GM19468 (cell line): ENCODE results near the gene KRT7.

ENCODE experiments used
- ATAC-seq: cut with Tn5 transposase; IDR thresholded peaks from one replicate; pipeline ENCODE4 v1.9.1; 2021; ENCODE audit warnings: mild to moderate bottlenecking, moderate library complexity, moderate number of reproducible peaks; ENCODE audit not compliant: unreplicated experiment; ENCODE audit errors: extremely low read depth

Gene KRT7

GRCh38 chr12:52210925-52211650 lies 22.0 kb upstream of the KRT7 start:
- ATAC-seq, result no peak

GRCh38 chr12:52211716-52212585 lies 21.1 kb upstream of the KRT7 start:
- ATAC-seq, result no peak

GRCh38 chr12:52212701-52213563 lies 20.1 kb upstream of the KRT7 start:
- no peak for ATAC-seq

- ATAC-seq, result no peak
These were observed 19.3 kb upstream of the KRT7 start for GRCh38 chr12:52213564-52214420.

- ATAC-seq, result no peak
These were observed 18.6 kb upstream of the KRT7 start for GRCh38 chr12:52214421-52214802.

- no peak for ATAC-seq
These were observed 17.4 kb upstream of the KRT7 start for GRCh38 chr12:52215587-52216031.

GRCh38 chr12:52216100-52216499 lies 16.9 kb upstream of the KRT7 start:
- no peak for ATAC-seq

- ATAC-seq, result no peak
These were observed 16.2 kb upstream of the KRT7 start for GRCh38 chr12:52216807-52217206.

- ATAC-seq, result no peak
These were observed 15.8 kb upstream of the KRT7 start for GRCh38 chr12:52217223-52217622.

GRCh38 chr12:52218001-52218400 lies 15.0 kb upstream of the KRT7 start:
- no peak for ATAC-seq

- no peak for ATAC-seq
These were observed 12.6 kb upstream of the KRT7 start for GRCh38 chr12:52220477-52220876.

GRCh38 chr12:52221070-52221781 lies 11.8 kb upstream of the KRT7 start:
- ATAC-seq, result no peak

- no peak for ATAC-seq
These were observed 11.1 kb upstream of the KRT7 start for GRCh38 chr12:52221912-52222457.

- no peak for ATAC-seq
These were observed 10.4 kb upstream of the KRT7 start for GRCh38 chr12:52222692-52223091.

- no peak for ATAC-seq
These were observed 9.5 kb upstream of the KRT7 start for GRCh38 chr12:52223406-52224039.

GRCh38 chr12:52224151-52224550 lies 8.9 kb upstream of the KRT7 start:
- no peak for ATAC-seq

GRCh38 chr12:52225752-52226151 lies 7.3 kb upstream of the KRT7 start:
- ATAC-seq, result no peak

GRCh38 chr12:52226446-52226845 lies 6.6 kb upstream of the KRT7 start:
- ATAC-seq, result no peak
